IMR-90 (cell line): ENCODE data around the gene MOB4. TPM values are rescaled to one million over a fixed set of nuclear protein-coding genes. Genes with fewer than 3 reads are reported as not detected.

Experiments
- ATAC-seq: fragments of 200-7000 bp; cut with Tn5 transposase; 2 replicates; pipeline ENCODE4 v1.9.1; 2020; ENCODE audit warnings: low read depth, mild to moderate bottlenecking, moderate library complexity
- BruUV-seq: library from RNA; stranded (reverse); fragments of 400-500 nt; replicated peaks from 2 replicates; lab custom pipeline; 2021; lab: Mats Ljungman, UMichigan
- CTCF ChIA-PET: fragments of 300-600 bp; formaldehyde crosslinking; extraction: SDS; loops from one replicate; lab custom pipeline; 2021; ENCODE audit warnings: antibody characterized with exemption; lab: Yijun Ruan, JAX
- POLR2A ChIA-PET: fragments of 300-600 bp; sonication (Branson Sonifier 250); formaldehyde crosslinking; loops from one replicate; lab custom pipeline; 2022; ENCODE audit warnings: antibody characterized with exemption; ENCODE audit not compliant: unreplicated experiment; lab: Charles Lee
- DNase-seq: peaks from one replicate; pipeline ENCODE4 v3.0.0; 2013
- H2AFZ ChIP-seq: replicated peaks from 2 replicates; pipeline ENCODE3; 2013; ENCODE audit warnings: low read length, mild to moderate bottlenecking; ENCODE audit not compliant: poor library complexity
- H2AK5ac ChIP-seq: 2 replicates; pipeline ENCODE4 v1.6.1; 2013; ENCODE audit warnings: low read depth, low read length, inconsistent platforms
- H2AK9ac ChIP-seq: replicated peaks from 2 replicates; pipeline ENCODE3; 2013; ENCODE audit warnings: mild to moderate bottlenecking, low read depth, low read length, moderate library complexity; ENCODE audit not compliant: poor library complexity
- H2BK120ac ChIP-seq: 2 replicates; pipeline ENCODE4 v1.6.1; 2013; ENCODE audit warnings: low read depth, low read length, inconsistent platforms
- H2BK15ac ChIP-seq: 3 replicates; pipeline ENCODE4 v1.6.1; 2013; ENCODE audit warnings: low read depth, low read length, inconsistent platforms
- H2BK20ac ChIP-seq: 2 replicates; pipeline ENCODE4 v1.6.1; 2013; ENCODE audit warnings: low read depth, mild to moderate bottlenecking, inconsistent platforms, low read length, moderate library complexity
- H2BK5ac ChIP-seq: 2 replicates; pipeline ENCODE4 v1.6.1; 2013; ENCODE audit warnings: mild to moderate bottlenecking, low read depth, low read length, inconsistent platforms; ENCODE audit not compliant: poor library complexity, severe bottlenecking
- H3K14ac ChIP-seq: replicated peaks from 2 replicates; pipeline ENCODE4 v1.6.1; 2013; ENCODE audit warnings: low read depth, low read length, inconsistent platforms
- H3K18ac ChIP-seq: 2 replicates; pipeline ENCODE4 v1.6.1; 2013; ENCODE audit warnings: low read depth, low read length, control low read depth
- H3K23ac ChIP-seq: 2 replicates; pipeline ENCODE4 v1.6.1; 2013; ENCODE audit warnings: low read depth, low read length, inconsistent platforms
- H3K27ac ChIP-seq: 2 replicates; pipeline ENCODE4 v1.5.1; 2013; ENCODE audit warnings: mild to moderate bottlenecking, control low read depth, low read length; ENCODE audit not compliant: insufficient read depth
- H3K27me3 ChIP-seq: 2 replicates; pipeline ENCODE4 v1.6.1; 2013; ENCODE audit warnings: low read length; ENCODE audit not compliant: control insufficient read depth, insufficient read depth
- H3K36me3 ChIP-seq: 2 replicates; pipeline ENCODE4 v1.6.1; 2013; ENCODE audit warnings: low read length, mixed read lengths; ENCODE audit not compliant: control insufficient read depth, insufficient read depth
- H3K4ac ChIP-seq: 2 replicates; pipeline ENCODE4 v1.6.1; 2013; ENCODE audit warnings: low read depth, low read length, inconsistent platforms
- H3K4me1 ChIP-seq: 2 replicates; pipeline ENCODE4 v1.6.1; 2013; ENCODE audit warnings: low read length, mixed read lengths; ENCODE audit not compliant: control insufficient read depth, insufficient read depth
- H3K4me2 ChIP-seq: 2 replicates; pipeline ENCODE4 v1.6.1; 2013; ENCODE audit warnings: low read depth, mild to moderate bottlenecking, control low read depth, low read length, moderate library complexity
- H3K4me3 ChIP-seq: 2 replicates; pipeline ENCODE4 v1.5.1; 2013; ENCODE audit warnings: low read depth, mild to moderate bottlenecking, control low read depth, low read length, moderate library complexity; ENCODE audit not compliant: insufficient read depth
- H3K56ac ChIP-seq: 2 replicates; pipeline ENCODE4 v1.6.1; 2013; ENCODE audit warnings: low read length, inconsistent platforms; ENCODE audit not compliant: insufficient read depth; ENCODE audit errors: extremely low read depth
- H3K79me1 ChIP-seq, 2 experiments: 2 replicates each; pipeline ENCODE4 v1.6.1; 2013; ENCODE audit warnings: low read length in 2 of 2, inconsistent platforms in 1 of 2, low read depth in 1 of 2
- H3K9ac ChIP-seq: 2 replicates; pipeline ENCODE4 v1.6.1; 2013; ENCODE audit warnings: low read depth, low read length, control low read depth
- H3K9me1 ChIP-seq: 2 replicates; pipeline ENCODE4 v1.6.1; 2013; ENCODE audit warnings: low read length, inconsistent platforms; ENCODE audit not compliant: insufficient read depth
- H3K9me3 ChIP-seq: 2 replicates; pipeline ENCODE4 v1.6.1; 2013; ENCODE audit warnings: low read length; ENCODE audit not compliant: control insufficient read depth, insufficient read depth
- H4K20me1 ChIP-seq: 2 replicates; pipeline ENCODE4 v1.6.1; 2013; ENCODE audit warnings: low read length, inconsistent platforms; ENCODE audit not compliant: insufficient read depth
- H4K5ac ChIP-seq: 2 replicates; pipeline ENCODE4 v1.6.1; 2013; ENCODE audit warnings: mild to moderate bottlenecking, low read depth, low read length, control low read depth
- H4K8ac ChIP-seq, 2 experiments: 2 replicates each; pipeline ENCODE4 v1.6.1; 2013; ENCODE audit warnings: low read depth in 2 of 2, low read length in 2 of 2, control low read depth in 1 of 2, inconsistent platforms in 1 of 2
- H4K91ac ChIP-seq: 2 replicates; pipeline ENCODE4 v1.6.1; 2013; ENCODE audit warnings: low read depth, low read length, inconsistent platforms; ENCODE audit not compliant: insufficient read depth
- BHLHE40 ChIP-seq: fragments of 150-350 bp; IDR thresholded peaks from 2 replicates; pipeline ENCODE4 v1.6.1; 2016; ENCODE audit warnings: mild to moderate bottlenecking, low read depth, low read length
- CEBPB ChIP-seq: IDR thresholded peaks from 2 replicates; pipeline ENCODE4 v1.6.1; 2012; ENCODE audit warnings: low read depth, low read length, improper control_type of control experiment
- CHD1 ChIP-seq: IDR thresholded peaks from 2 replicates; pipeline ENCODE4 v1.6.1; 2012; ENCODE audit warnings: low read depth, low read length, improper control_type of control experiment
- FOS ChIP-seq: fragments of 150-350 bp; IDR thresholded peaks from 2 replicates; pipeline ENCODE4 v1.6.1; 2016; ENCODE audit warnings: low read depth, low read length
- MAFK ChIP-seq: IDR thresholded peaks from 2 replicates; pipeline ENCODE4 v1.6.1; 2012; ENCODE audit warnings: low read depth, low read length, improper control_type of control experiment
- MAZ ChIP-seq: IDR thresholded peaks from 2 replicates; pipeline ENCODE4 v1.6.1; 2012; ENCODE audit warnings: low read depth, mild to moderate bottlenecking, low read length, improper control_type of control experiment, moderate library complexity, borderline replicate concordance
- MXI1 ChIP-seq: IDR thresholded peaks from 2 replicates; pipeline ENCODE4 v1.6.1; 2012; ENCODE audit warnings: low read depth, mild to moderate bottlenecking, low read length, moderate library complexity, borderline replicate concordance
- NFE2L2 ChIP-seq: fragments of 150-350 bp; IDR thresholded peaks from 2 replicates; pipeline ENCODE4 v1.6.1; 2016; ENCODE audit warnings: low read depth, mild to moderate bottlenecking, low read length
- POLR2A ChIP-seq: IDR thresholded peaks from 2 replicates; pipeline ENCODE4 v1.6.1; 2012; ENCODE audit warnings: mild to moderate bottlenecking, low read depth, low read length
- RCOR1 ChIP-seq: IDR thresholded peaks from 2 replicates; pipeline ENCODE4 v1.6.1; 2012; ENCODE audit warnings: mild to moderate bottlenecking, low read length, improper control_type of control experiment; ENCODE audit not compliant: insufficient replicate concordance
- RFX5 ChIP-seq: IDR thresholded peaks from 2 replicates; pipeline ENCODE4 v1.8.0; 2012; ENCODE audit warnings: low read depth, mild to moderate bottlenecking, low read length, moderate library complexity
- SMC3 ChIP-seq: fragments of 150-350 bp; IDR thresholded peaks from 2 replicates; pipeline ENCODE4 v1.6.1; 2016; ENCODE audit warnings: low read depth, mild to moderate bottlenecking, antibody characterized with exemption, low read length, moderate library complexity
- WGBS, 2 experiments: methylation state at CpG; one replicate each; pipeline versions ENCODE4 v1.1.5 to v1.1.7; 2013; ENCODE audit warnings: missing lambda C conversion rate in 2 of 2; ENCODE audit not compliant: insufficient read length in 1 of 2; ENCODE audit errors: extremely low coverage in 2 of 2; 5-methylcytosine and 5-hydroxymethylcytosine counted together
- dilution Hi-C: fragments of 300-500 bp; cut with HindIII; formaldehyde crosslinking; loops from one replicate; pipeline ENCODE4 v1.14.3; 2018; ENCODE audit warnings: low sequenced_read_pairs; ENCODE audit not compliant: unreplicated experiment
- in situ Hi-C: fragments of 300-500 bp; cut with MboI; formaldehyde crosslinking; loops from 3 replicates; pipeline ENCODE4 v1.14.3; 2019; ENCODE audit warnings: low sequenced_read_pairs, inconsistent platforms, mixed read lengths
- intact Hi-C: fragments of 100-400 bp; cut with micrococcal nuclease; formaldehyde crosslinking; loops from 2 replicates; pipeline ENCODE4 v1.10.0; 2022
- polyA plus RNA-seq, 3 experiments: library from polyadenylated mRNA; depleted of rRNA; stranded (reverse); fragments of >200 nt; gene quantifications; 2 replicates each; pipeline ENCODE4 v1.2.3, GENCODE V29; 2012; ENCODE audit warnings: low replicate concordance in 1 of 3
- total RNA-seq: library from RNA; depleted of rRNA; stranded (reverse); fragments of >200 nt; gene quantifications from 2 replicates; pipeline ENCODE4 v1.2.3, GENCODE V29; 2012
- TF ChIP-seq, protein P1 (sequence below): fragments of 150-350 bp; IDR thresholded peaks from 2 replicates; pipeline ENCODE4 v1.6.1; 2016; ENCODE audit warnings: low read depth, mild to moderate bottlenecking, low read length, moderate library complexity, borderline replicate concordance
- TF ChIP-seq, protein P2 (sequence below): fragments of 150-350 bp; IDR thresholded peaks from 2 replicates; pipeline ENCODE4 v1.6.1; 2017; ENCODE audit warnings: mild to moderate bottlenecking, antibody characterized with exemption, low read length, low read depth
- TF ChIP-seq, protein P3 (sequence below): conservative IDR thresholded peaks from 2 replicates; pipeline ENCODE4 v1.5.1; 2012; ENCODE audit warnings: mild to moderate bottlenecking, low read depth, low read length, improper control_type of control experiment

Gene MOB4
- total and polyA plus RNA-seq, 2 of the 4 experiments (the other 2 are of a cell fraction) = 34.8 to 36.0 TPM

DNA sequence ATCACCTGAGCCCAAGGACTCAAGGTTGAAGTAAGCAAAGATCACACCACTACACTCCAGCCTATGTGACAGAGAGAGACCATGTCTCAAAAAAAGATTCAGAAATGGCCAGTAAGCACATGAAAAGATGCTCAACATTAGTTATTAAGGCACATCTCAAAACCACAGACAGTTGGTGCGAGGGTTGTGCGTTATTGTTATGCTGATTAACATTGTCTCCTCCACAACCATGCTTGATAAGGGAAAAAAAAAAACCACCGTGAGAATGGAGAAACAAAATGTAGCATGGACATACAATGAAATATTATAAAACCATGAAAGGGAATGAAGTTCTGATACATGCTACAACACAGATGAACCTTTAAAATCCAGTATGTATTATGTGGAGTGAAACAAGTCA, 27.3 kb downstream of the MOB4 start:
- intact Hi-C loops (no loop called here), dilution Hi-C loops (no loop called here), in situ Hi-C loops (no loop called here)
- no peak overlapping the region for H3K18ac ChIP-seq
- H3K23ac ChIP-seq = no peak overlapping the region
- no peak overlapping the region for H2AFZ ChIP-seq
- no peak overlapping the region for H3K9ac ChIP-seq
- no peak overlapping the region for H2AK9ac ChIP-seq
- H3K9me3 ChIP-seq = no peaks in the 10 kb centered on the region
- no peak overlapping the region for H3K4me3 ChIP-seq
- no peak overlapping the region for H3K56ac ChIP-seq
- peaks cover 0 to 32% of the 10 kb centered on the region in 2 experiments; a peak in 2 of 4 replicates for H3K79me1 ChIP-seq
- H2BK5ac ChIP-seq = no peak overlapping the region
- no peak overlapping the region for H3K4me2 ChIP-seq
- no peak overlapping the region for H3K4ac ChIP-seq
- no CpG with 5 or more reads among the region's 3 CpGs for WGBS, 2 experiments
- no peak overlapping the region for H4K5ac ChIP-seq
- POLR2A ChIA-PET = no interaction called here
- CTCF ChIA-PET = no interaction called here
- H4K8ac ChIP-seq = no peak overlapping the region
- ATAC-seq = no peak
- no peak overlapping the region for H3K14ac ChIP-seq
- DNase-seq = no peak
- no peaks in the 10 kb centered on the region for H3K27me3 ChIP-seq
- no peaks in the 10 kb centered on the region for H3K4me1 ChIP-seq
- H2AK5ac ChIP-seq = no peak overlapping the region
- TF ChIP-seq SMC3 (no peak), FOS (no peak), RCOR1 (no peak), MAFK (no peak), CHD1 (no peak), BHLHE40 (no peak), NFE2L2 (no peak), RFX5 (no peak), MAZ (no peak), CEBPB (no peak), POLR2A (no peak), MXI1 (no peak)
- TF ChIP-seq, protein P1, sequence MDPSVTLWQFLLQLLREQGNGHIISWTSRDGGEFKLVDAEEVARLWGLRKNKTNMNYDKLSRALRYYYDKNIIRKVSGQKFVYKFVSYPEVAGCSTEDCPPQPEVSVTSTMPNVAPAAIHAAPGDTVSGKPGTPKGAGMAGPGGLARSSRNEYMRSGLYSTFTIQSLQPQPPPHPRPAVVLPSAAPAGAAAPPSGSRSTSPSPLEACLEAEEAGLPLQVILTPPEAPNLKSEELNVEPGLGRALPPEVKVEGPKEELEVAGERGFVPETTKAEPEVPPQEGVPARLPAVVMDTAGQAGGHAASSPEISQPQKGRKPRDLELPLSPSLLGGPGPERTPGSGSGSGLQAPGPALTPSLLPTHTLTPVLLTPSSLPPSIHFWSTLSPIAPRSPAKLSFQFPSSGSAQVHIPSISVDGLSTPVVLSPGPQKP = no peak
- TF ChIP-seq, protein P2, sequence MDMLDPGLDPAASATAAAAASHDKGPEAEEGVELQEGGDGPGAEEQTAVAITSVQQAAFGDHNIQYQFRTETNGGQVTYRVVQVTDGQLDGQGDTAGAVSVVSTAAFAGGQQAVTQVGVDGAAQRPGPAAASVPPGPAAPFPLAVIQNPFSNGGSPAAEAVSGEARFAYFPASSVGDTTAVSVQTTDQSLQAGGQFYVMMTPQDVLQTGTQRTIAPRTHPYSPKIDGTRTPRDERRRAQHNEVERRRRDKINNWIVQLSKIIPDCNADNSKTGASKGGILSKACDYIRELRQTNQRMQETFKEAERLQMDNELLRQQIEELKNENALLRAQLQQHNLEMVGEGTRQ = no peak
- TF ChIP-seq, protein P3, sequence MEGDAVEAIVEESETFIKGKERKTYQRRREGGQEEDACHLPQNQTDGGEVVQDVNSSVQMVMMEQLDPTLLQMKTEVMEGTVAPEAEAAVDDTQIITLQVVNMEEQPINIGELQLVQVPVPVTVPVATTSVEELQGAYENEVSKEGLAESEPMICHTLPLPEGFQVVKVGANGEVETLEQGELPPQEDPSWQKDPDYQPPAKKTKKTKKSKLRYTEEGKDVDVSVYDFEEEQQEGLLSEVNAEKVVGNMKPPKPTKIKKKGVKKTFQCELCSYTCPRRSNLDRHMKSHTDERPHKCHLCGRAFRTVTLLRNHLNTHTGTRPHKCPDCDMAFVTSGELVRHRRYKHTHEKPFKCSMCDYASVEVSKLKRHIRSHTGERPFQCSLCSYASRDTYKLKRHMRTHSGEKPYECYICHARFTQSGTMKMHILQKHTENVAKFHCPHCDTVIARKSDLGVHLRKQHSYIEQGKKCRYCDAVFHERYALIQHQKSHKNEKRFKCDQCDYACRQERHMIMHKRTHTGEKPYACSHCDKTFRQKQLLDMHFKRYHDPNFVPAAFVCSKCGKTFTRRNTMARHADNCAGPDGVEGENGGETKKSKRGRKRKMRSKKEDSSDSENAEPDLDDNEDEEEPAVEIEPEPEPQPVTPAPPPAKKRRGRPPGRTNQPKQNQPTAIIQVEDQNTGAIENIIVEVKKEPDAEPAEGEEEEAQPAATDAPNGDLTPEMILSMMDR = no peak
- H2BK120ac ChIP-seq = no peak overlapping the region
- no peak overlapping the region for H3K27ac ChIP-seq
- H4K20me1 ChIP-seq = peaks cover 8% of the 10 kb centered on the region
- no peak overlapping the region for H4K91ac ChIP-seq
- H2BK20ac ChIP-seq = no peak overlapping the region
- BruUV-seq = no TSS peak
- peaks cover 28% of the 10 kb centered on the region for H3K36me3 ChIP-seq
- no peaks in the 10 kb centered on the region for H3K9me1 ChIP-seq
- no peak overlapping the region for H2BK15ac ChIP-seq
